ENCODE results near the gene GPR33.
A peak's percentile ranks its signal among the peaks of the same experiment; 100 is the strongest.
"Not testable (repeated sequence)": the region's sequence is repeated elsewhere in the genome, so short reads cannot be mapped to it uniquely, and the experiment has no call there.

The GPR33 gene

DNA sequence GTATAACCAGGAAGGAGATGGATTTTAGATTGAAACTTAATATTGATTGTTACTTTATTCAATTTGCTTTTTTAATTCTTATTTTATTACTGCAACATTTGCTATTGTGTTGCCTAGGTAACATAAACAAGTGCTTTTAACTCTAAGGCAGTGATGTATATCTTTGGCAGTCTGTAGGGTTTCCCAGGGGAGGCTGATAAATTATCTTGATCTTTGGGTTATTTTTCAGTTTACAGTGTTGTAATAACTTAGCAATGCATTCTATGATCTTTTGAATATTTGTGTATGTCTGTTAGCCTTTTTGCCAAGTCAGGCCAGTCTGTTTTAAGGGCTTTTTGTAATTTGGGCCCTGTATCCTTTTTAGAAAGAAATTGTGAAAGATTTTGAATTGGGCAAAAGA lies 22.7 kb downstream of the GPR33 start:
- H3K9me3 ChIP-seq (ENCODE audit: control insufficient read depth in 2 of 2, low read length in 2 of 2): no peaks in the 10 kb centered on the region
- H3K9ac ChIP-seq (ENCODE audit: low read depth in 1 of 2, low read length in 2 of 2): no peak overlapping the region
- H3K36me3 ChIP-seq (ENCODE audit: control insufficient read depth in 2 of 2, insufficient read depth in 2 of 2, low read length in 2 of 2): no peaks in the 10 kb centered on the region
- no peak overlapping the region for H3K27ac ChIP-seq (ENCODE audit: low read depth in 2 of 2, low read length in 2 of 2)
- H3K27me3 ChIP-seq (ENCODE audit: control insufficient read depth in 2 of 2, insufficient read depth in 2 of 2, low read length in 2 of 2): no peaks in the 10 kb centered on the region
- H3K4me3 ChIP-seq (ENCODE audit: low read length in 2 of 2): no peak overlapping the region
- no peaks in the 10 kb centered on the region for H3K4me1 ChIP-seq (ENCODE audit: control insufficient read depth in 2 of 2, insufficient read depth in 2 of 2, low read length in 2 of 2)

DNA sequence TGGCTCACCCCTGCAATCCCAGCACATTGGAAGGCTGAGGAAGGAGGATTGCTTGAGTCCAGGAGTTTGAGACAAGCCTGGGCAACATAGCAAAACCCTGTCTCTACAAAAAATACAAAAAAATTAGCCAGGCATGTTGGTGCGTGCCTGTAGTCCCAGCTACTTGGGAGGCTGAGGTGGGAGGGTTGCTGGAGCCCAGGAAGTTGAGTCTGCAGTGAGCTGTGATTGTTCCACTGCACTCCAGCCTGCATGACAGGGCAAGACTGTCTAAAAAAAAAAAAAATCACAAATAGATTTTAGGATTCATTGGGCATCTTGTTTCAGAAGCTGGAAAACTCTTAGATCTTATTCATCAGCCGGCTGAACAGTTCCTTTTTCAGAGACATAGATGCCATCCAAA lies 25.4 kb downstream of the GPR33 start:
- not testable (repeated sequence) for H3K27me3 ChIP-seq (ENCODE audit: control insufficient read depth in 2 of 2, insufficient read depth in 2 of 2, low read length in 2 of 2); H3K36me3 ChIP-seq (ENCODE audit: control insufficient read depth in 2 of 2, insufficient read depth in 2 of 2, low read length in 2 of 2); H3K9me3 ChIP-seq (ENCODE audit: control insufficient read depth in 2 of 2, low read length in 2 of 2); H3K27ac ChIP-seq (ENCODE audit: low read depth in 2 of 2, low read length in 2 of 2); H3K9ac ChIP-seq (ENCODE audit: low read depth in 1 of 2, low read length in 2 of 2); H3K4me3 ChIP-seq (ENCODE audit: low read length in 2 of 2); H3K4me1 ChIP-seq (ENCODE audit: control insufficient read depth in 2 of 2, insufficient read depth in 2 of 2, low read length in 2 of 2)

DNA sequence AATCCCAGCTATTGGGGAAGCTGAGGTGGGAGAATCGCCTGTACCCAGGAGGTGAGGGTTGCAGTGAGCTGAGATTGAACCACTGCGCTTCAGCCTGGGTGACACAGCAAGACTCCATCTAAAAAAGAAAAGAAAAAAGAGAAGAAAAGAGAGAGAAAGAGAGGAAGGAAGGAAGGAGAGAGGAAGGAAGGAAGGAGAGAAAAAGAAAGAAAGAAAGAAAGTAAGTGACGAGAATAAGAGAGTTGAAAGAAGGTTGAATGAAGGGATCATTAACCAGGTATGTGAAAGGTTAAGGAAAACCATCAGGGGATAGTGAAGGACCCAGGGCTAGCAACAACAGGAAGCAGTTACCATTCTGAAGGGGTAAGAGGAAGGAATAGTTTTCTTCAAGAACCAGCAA lies 26.3 kb downstream of the GPR33 start:
- peaks cover 0 to 5% of the 10 kb centered on the region in 2 donors for H3K4me1 ChIP-seq (ENCODE audit: control insufficient read depth in 2 of 2, insufficient read depth in 2 of 2, low read length in 2 of 2)
- H3K27ac ChIP-seq (ENCODE audit: low read depth in 2 of 2, low read length in 2 of 2): no peak overlapping the region
- no peak overlapping the region for H3K9ac ChIP-seq (ENCODE audit: low read depth in 1 of 2, low read length in 2 of 2)
- no peak overlapping the region for H3K4me3 ChIP-seq (ENCODE audit: low read length in 2 of 2)
- no peaks in the 10 kb centered on the region for H3K27me3 ChIP-seq (ENCODE audit: control insufficient read depth in 2 of 2, insufficient read depth in 2 of 2, low read length in 2 of 2)
- H3K9me3 ChIP-seq (ENCODE audit: control insufficient read depth in 2 of 2, low read length in 2 of 2): no peaks in the 10 kb centered on the region
- no peaks in the 10 kb centered on the region for H3K36me3 ChIP-seq (ENCODE audit: control insufficient read depth in 2 of 2, insufficient read depth in 2 of 2, low read length in 2 of 2)

DNA sequence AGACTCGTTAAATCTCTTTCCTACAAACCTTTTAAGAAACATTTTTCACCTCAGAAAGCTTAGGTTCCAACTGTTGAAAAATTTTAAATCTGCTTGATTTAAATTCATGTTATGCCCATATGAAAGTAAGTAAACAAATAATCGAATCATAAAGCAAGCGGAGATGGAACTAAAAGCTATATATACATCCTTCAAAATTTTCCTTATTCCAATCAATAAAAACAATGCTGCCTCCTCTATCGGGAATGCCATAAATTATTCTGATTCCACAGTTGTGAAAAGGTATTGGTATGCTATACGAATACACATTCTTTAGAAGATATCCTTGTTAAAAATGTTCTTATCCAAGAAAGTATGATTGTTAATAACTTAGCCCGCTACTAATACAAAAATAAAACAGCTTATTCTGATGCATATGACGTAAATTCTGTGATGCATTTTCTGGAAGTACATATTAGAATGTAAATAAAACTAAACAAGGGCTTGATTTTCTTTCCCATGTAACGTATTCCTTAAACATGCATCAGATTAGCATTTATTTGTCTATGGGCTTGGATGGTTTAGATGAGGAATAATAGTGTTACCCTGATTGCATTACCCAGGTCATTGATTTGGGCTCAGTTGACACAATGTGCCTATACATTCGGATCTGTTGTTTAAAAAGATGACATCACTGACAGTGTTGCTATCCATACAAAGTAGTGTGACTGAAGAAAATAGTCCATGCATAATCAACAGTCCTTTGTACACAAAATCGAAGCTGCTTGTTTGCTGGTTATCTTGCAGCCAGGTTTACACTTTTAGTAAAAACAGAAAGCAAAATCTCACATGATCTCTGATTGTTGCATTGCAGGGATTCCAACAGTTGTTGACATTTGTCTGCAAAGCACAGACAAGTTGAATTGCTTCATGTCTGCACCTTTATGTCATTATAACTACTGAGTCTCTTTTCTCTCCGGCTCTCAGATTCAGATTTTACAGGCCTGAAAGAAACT lies 29.9 kb downstream of the GPR33 start:
- H3K27ac ChIP-seq (ENCODE audit: low read depth in 2 of 2, low read length in 2 of 2): peak overlapping the region; percentile 31 to 87
- no peaks in the 10 kb centered on the region for H3K9me3 ChIP-seq (ENCODE audit: control insufficient read depth in 2 of 2, low read length in 2 of 2)
- H3K4me3 ChIP-seq (ENCODE audit: low read length in 2 of 2): peak overlapping the region; percentile 86 to 90
- H3K27me3 ChIP-seq (ENCODE audit: control insufficient read depth in 2 of 2, insufficient read depth in 2 of 2, low read length in 2 of 2): no peaks in the 10 kb centered on the region
- peaks cover 0 to 2% of the 10 kb centered on the region in 2 donors for H3K36me3 ChIP-seq (ENCODE audit: control insufficient read depth in 2 of 2, insufficient read depth in 2 of 2, low read length in 2 of 2)
- H3K4me1 ChIP-seq (ENCODE audit: control insufficient read depth in 2 of 2, insufficient read depth in 2 of 2, low read length in 2 of 2): peaks cover 0 to 7% of the 10 kb centered on the region in 2 donors
- H3K9ac ChIP-seq (ENCODE audit: low read depth in 1 of 2, low read length in 2 of 2): peak overlapping the region; percentile 52 to 60

DNA sequence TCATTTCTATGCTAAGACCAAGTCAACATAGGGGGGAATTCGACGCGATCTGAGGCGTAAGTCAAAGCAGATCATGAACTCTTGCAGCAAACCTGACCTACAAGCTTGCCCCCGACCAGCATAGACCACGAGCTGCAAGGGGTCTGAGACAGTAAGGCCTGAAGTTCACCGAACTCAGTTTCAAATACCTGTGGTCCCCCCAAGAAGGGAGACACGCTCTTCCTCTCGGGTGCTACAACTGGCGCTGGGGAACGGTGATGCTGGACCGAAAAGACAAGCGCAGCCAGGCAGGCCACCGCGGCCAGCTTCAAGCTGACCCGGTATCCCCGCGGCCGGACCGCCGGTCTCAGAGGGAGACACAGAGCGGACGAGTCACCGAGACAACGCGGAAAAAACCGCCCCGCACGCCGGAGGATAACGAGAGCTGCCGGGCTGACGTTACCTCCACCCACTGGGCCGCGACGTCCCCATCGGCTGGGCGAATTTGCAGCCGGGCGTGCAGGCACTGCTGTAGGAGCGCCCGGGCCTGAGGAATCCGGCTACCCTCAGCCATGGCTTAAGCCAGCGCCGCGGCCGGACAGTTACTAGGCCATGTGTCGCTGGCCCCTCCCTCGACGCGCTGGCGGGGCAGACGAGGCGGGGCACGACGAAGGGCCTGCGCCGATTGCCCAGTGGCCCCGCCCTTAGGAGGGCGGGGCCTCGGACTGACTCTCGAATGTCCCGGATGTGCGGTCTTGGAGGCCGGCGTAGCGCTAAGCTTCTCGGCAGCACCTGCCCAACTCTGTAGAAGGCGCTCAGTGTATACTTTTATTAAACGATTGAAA lies 30.8 kb downstream of the GPR33 start, which contains the start of gene DTD2:
Gene DTD2 (minus strand): TSS at position 666 of the 824 bp plus-strand sequence. CDS start 113 bp downstream, at position 553.
- Histone ChIP-seq H3K4me1 (ENCODE audit: control insufficient read depth in 2 of 2, insufficient read depth in 2 of 2, low read length in 2 of 2) (peaks cover 0 to 7% of the 10 kb centered on the region in 2 donors), H3K9me3 (ENCODE audit: control insufficient read depth in 2 of 2, low read length in 2 of 2) (no peaks in the 10 kb centered on the region), H3K27ac (ENCODE audit: low read depth in 2 of 2, low read length in 2 of 2) (peak within 1 kb of the TSS; percentile 83 to 87), H3K4me3 (ENCODE audit: low read length in 2 of 2) (peak within 1 kb of the TSS; percentile 86 to 90), H3K36me3 (ENCODE audit: control insufficient read depth in 2 of 2, insufficient read depth in 2 of 2, low read length in 2 of 2) (peaks cover 3 to 10% of the 10 kb centered on the region in 2 donors), H3K9ac (ENCODE audit: low read depth in 1 of 2, low read length in 2 of 2) (peak within 1 kb of the TSS; percentile 88 to 93), H3K27me3 (ENCODE audit: control insufficient read depth in 2 of 2, insufficient read depth in 2 of 2, low read length in 2 of 2) (no peaks in the 10 kb centered on the region)

DNA sequence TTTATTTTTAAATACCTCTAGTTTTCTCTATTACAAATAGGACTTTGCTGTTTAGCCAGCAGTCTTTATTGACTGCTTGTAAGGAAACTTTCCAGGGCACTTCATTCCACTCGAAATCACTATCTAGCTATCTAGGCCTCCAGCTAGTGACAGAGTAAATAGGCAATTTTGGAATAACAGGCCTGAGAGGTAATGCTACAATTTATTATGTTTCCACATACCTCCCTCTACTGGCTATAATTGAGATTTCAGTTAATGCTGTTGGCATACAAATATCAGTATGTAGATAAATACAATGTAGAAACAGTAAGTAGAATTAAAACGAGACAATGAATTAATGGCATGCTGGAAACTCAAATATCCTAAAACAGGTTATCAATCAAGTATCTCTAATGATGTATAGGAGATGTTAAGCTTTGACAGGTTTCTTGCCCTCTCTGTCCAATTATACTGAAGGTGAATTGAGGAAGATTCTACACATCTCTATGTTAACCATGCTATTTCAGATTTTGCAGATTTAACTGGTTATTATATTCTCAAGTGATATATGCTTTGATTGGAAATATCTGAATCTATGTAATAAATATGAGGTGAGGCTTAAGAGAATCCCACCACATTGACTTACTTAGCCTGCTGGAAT lies 37.7 kb downstream of the GPR33 start:
- H3K27me3 ChIP-seq (ENCODE audit: control insufficient read depth in 2 of 2, insufficient read depth in 2 of 2, low read length in 2 of 2): no peaks in the 10 kb centered on the region
- no peak overlapping the region for H3K9ac ChIP-seq (ENCODE audit: low read depth in 1 of 2, low read length in 2 of 2)
- no peaks in the 10 kb centered on the region for H3K4me1 ChIP-seq (ENCODE audit: control insufficient read depth in 2 of 2, insufficient read depth in 2 of 2, low read length in 2 of 2)
- H3K4me3 ChIP-seq (ENCODE audit: low read length in 2 of 2): no peak overlapping the region
- no peak overlapping the region for H3K27ac ChIP-seq (ENCODE audit: low read depth in 2 of 2, low read length in 2 of 2)
- H3K9me3 ChIP-seq (ENCODE audit: control insufficient read depth in 2 of 2, low read length in 2 of 2): no peaks in the 10 kb centered on the region
- H3K36me3 ChIP-seq (ENCODE audit: control insufficient read depth in 2 of 2, insufficient read depth in 2 of 2, low read length in 2 of 2): peaks cover 9 to 19% of the 10 kb centered on the region in 2 donors

DNA sequence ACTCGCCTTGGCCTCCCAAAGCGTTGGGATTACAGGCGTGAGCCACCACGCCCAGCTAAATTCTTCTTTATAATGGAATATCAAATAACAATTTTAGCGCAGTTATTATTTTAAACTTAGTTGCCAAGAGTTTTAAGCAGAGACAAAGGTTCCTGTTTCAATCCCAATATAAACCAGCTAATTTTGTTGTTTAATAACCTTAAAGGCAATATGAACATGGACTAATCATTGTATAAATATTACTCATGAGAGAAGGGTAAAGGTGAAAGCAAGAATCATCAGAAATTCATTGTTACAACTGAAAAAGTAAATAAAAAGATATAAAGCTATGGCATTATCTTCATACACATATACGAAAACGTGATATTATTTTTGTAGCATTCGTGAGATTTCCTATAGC lies 38.7 kb downstream of the GPR33 start:
- Histone ChIP-seq H3K9ac (ENCODE audit: low read depth in 1 of 2, low read length in 2 of 2) (no peak overlapping the region), H3K36me3 (ENCODE audit: control insufficient read depth in 2 of 2, insufficient read depth in 2 of 2, low read length in 2 of 2) (peaks cover 9 to 19% of the 10 kb centered on the region in 2 donors), H3K27me3 (ENCODE audit: control insufficient read depth in 2 of 2, insufficient read depth in 2 of 2, low read length in 2 of 2) (no peaks in the 10 kb centered on the region), H3K4me1 (ENCODE audit: control insufficient read depth in 2 of 2, insufficient read depth in 2 of 2, low read length in 2 of 2) (no peaks in the 10 kb centered on the region), H3K27ac (ENCODE audit: low read depth in 2 of 2, low read length in 2 of 2) (no peak overlapping the region), H3K9me3 (ENCODE audit: control insufficient read depth in 2 of 2, low read length in 2 of 2) (no peaks in the 10 kb centered on the region), H3K4me3 (ENCODE audit: low read length in 2 of 2) (no peak overlapping the region)

DNA sequence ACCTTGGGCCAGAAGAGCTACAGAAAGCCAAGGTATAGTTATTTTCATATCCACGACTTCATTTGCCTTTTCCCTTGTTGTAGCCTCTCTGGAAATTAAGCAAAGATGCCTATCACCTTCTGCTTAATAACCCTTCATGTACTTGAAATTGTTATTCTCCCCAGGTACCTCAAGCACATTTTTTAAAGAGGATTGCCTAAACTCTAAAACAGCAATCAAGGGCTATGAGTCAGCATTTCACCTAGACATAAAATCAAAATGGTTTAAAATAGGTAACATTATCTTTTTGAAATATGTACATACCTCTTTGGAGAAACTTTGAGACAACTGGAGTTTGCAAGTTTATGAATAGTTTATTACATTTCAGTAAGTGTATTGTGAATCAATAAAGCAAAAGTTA lies 42.1 kb downstream of the GPR33 start:
- no peaks in the 10 kb centered on the region for H3K9me3 ChIP-seq (ENCODE audit: control insufficient read depth in 2 of 2, low read length in 2 of 2)
- no peak overlapping the region for H3K27ac ChIP-seq (ENCODE audit: low read depth in 2 of 2, low read length in 2 of 2)
- H3K4me3 ChIP-seq (ENCODE audit: low read length in 2 of 2): no peak overlapping the region
- peaks cover 0 to 3% of the 10 kb centered on the region in 2 donors for H3K36me3 ChIP-seq (ENCODE audit: control insufficient read depth in 2 of 2, insufficient read depth in 2 of 2, low read length in 2 of 2)
- no peak overlapping the region for H3K9ac ChIP-seq (ENCODE audit: low read depth in 1 of 2, low read length in 2 of 2)
- H3K4me1 ChIP-seq (ENCODE audit: control insufficient read depth in 2 of 2, insufficient read depth in 2 of 2, low read length in 2 of 2): no peaks in the 10 kb centered on the region
- no peaks in the 10 kb centered on the region for H3K27me3 ChIP-seq (ENCODE audit: control insufficient read depth in 2 of 2, insufficient read depth in 2 of 2, low read length in 2 of 2)

DNA sequence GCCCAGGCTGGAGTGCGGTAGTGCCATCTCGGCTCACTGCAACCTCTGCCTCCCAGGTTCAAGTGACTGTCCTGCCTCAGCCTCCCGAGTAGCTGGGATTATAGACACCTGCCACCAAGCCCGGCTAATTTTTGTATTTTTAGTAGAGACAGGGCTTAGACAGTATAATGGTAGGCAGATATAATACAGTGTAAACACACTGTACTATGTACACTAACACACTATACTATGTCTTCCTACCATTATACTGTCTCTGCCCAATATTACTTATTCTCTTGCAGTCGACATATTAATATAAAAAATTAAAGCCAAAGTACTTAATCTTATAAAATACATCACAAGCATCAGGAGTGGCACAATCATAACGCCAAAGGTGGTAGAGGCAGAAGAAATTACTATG lies 45.6 kb downstream of the GPR33 start:
- Histone ChIP-seq H3K27ac (ENCODE audit: low read depth in 2 of 2, low read length in 2 of 2) (no peak overlapping the region), H3K9ac (ENCODE audit: low read depth in 1 of 2, low read length in 2 of 2) (no peak overlapping the region), H3K36me3 (ENCODE audit: control insufficient read depth in 2 of 2, insufficient read depth in 2 of 2, low read length in 2 of 2) (peaks cover 0 to 3% of the 10 kb centered on the region in 2 donors), H3K4me3 (ENCODE audit: low read length in 2 of 2) (no peak overlapping the region), H3K4me1 (ENCODE audit: control insufficient read depth in 2 of 2, insufficient read depth in 2 of 2, low read length in 2 of 2) (no peaks in the 10 kb centered on the region), H3K9me3 (ENCODE audit: control insufficient read depth in 2 of 2, low read length in 2 of 2) (no peaks in the 10 kb centered on the region), H3K27me3 (ENCODE audit: control insufficient read depth in 2 of 2, insufficient read depth in 2 of 2, low read length in 2 of 2) (no peaks in the 10 kb centered on the region)
